MCF 10A (cell line): ENCODE results near the gene USP48. TPM values are rescaled to one million over a fixed set of nuclear protein-coding genes. Genes with fewer than 3 reads are reported as not detected.

Source experiments
- BruUV-seq: library from RNA; stranded (reverse); fragments of 400-500 nt; replicated peaks from 2 replicates; lab custom pipeline; 2021; lab: Mats Ljungman, UMichigan
- CTCF ChIA-PET: fragments of 300-600 bp; sonication (Branson Sonifier 250); formaldehyde crosslinking; extraction: SDS; loops from one replicate; lab custom pipeline; 2021; ENCODE audit warnings: antibody characterized with exemption, inconsistent platforms; lab: Yijun Ruan, JAX
- POLR2A ChIA-PET: fragments of 300-600, 350-650 bp; sonication (Branson Sonifier 250); formaldehyde crosslinking; extraction: SDS; loops from one replicate; lab custom pipeline; 2020; ENCODE audit warnings: antibody characterized with exemption, inconsistent platforms; lab: Yijun Ruan, JAX
- DNase-seq: peaks from one replicate; pipeline ENCODE4 v3.0.0-alpha.2; 2018; ENCODE audit not compliant: unreplicated experiment
- H3K27ac Mint-ChIP-seq: one replicate; pipeline ENCODE4 v1.8.0; 2022; ENCODE audit warnings: mild to moderate bottlenecking, low read depth, mixed read lengths; ENCODE audit not compliant: unreplicated experiment
- H3K27me3 Mint-ChIP-seq: one replicate; pipeline ENCODE4 v1.8.0; 2022; ENCODE audit warnings: mixed read lengths; ENCODE audit not compliant: insufficient read depth, unreplicated experiment
- H3K36me3 Mint-ChIP-seq: one replicate; pipeline ENCODE4 v1.8.0; 2022; ENCODE audit warnings: mild to moderate bottlenecking, moderate library complexity, mixed read lengths; ENCODE audit not compliant: insufficient read depth, unreplicated experiment
- H3K4me1 Mint-ChIP-seq: one replicate; pipeline ENCODE4 v1.8.0; 2022; ENCODE audit warnings: mixed read lengths; ENCODE audit not compliant: insufficient read depth, unreplicated experiment
- H3K4me3 Mint-ChIP-seq: one replicate; pipeline ENCODE4 v1.8.0; 2022; ENCODE audit warnings: mild to moderate bottlenecking, moderate library complexity, mixed read lengths; ENCODE audit not compliant: unreplicated experiment
- H3K9me3 Mint-ChIP-seq: one replicate; pipeline ENCODE4 v1.8.0; 2022; ENCODE audit warnings: mixed read lengths; ENCODE audit not compliant: unreplicated experiment
- intact Hi-C: fragments of 100-400 bp; cut with micrococcal nuclease; formaldehyde crosslinking; loops from 2 replicates; pipeline ENCODE4 v1.14.1; 2022
- total RNA-seq: library from RNA; stranded (reverse); gene quantifications from 2 replicates; pipeline ENCODE4 v1.2.3, GENCODE V29; 2022
- TF ChIP-seq, protein P1 (sequence below): fragments of 200-600 bp; IDR thresholded peaks from one replicate; pipeline ENCODE4 v1.8.0; 2022; ENCODE audit warnings: antibody characterized with exemption, mild to moderate bottlenecking; ENCODE audit not compliant: unreplicated experiment

USP48 gene
- total RNA-seq, 1 experiment from 2014 or later, result 64.8 TPM

DNA sequence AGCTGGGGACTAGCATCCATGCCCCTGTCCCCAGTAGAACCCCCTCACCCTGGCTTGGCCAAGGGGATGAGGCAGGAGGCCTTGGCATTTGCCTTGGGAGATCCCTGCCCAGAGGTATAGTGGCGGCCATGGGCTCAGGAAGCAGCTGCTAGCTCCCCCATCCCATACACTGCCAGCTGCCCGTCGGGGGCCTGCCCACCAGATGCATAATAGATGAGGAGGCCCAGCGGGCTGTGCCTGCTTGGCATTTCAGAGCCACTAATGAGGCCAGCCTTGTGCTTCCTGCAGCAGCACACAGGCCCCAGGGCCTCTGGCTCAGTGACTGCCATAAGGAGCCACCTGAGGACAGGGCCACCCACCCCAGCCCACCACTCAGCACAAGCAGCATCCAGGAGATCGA lies 137.4 kb downstream of the USP48 start:
- ChIA-PET CTCF (interaction anchor here (0.6 to 1.3 kb wide), 2 partner anchors 276 to 278 kb away, joined by 3 to 5 read pairs; no protein-coding TSS in a partner anchor), POLR2A (interaction anchor here (2.2 kb wide), 1 partner anchor 20 kb away, joined by 5 read pairs; no protein-coding TSS in a partner anchor)
- no peaks in the 10 kb centered on the region for H3K9me3 Mint-ChIP-seq
- TF ChIP-seq, protein P1, sequence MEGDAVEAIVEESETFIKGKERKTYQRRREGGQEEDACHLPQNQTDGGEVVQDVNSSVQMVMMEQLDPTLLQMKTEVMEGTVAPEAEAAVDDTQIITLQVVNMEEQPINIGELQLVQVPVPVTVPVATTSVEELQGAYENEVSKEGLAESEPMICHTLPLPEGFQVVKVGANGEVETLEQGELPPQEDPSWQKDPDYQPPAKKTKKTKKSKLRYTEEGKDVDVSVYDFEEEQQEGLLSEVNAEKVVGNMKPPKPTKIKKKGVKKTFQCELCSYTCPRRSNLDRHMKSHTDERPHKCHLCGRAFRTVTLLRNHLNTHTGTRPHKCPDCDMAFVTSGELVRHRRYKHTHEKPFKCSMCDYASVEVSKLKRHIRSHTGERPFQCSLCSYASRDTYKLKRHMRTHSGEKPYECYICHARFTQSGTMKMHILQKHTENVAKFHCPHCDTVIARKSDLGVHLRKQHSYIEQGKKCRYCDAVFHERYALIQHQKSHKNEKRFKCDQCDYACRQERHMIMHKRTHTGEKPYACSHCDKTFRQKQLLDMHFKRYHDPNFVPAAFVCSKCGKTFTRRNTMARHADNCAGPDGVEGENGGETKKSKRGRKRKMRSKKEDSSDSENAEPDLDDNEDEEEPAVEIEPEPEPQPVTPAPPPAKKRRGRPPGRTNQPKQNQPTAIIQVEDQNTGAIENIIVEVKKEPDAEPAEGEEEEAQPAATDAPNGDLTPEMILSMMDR, result no peak
- BruUV-seq, result no TSS peak
- H3K4me1 Mint-ChIP-seq, result no peaks in the 10 kb centered on the region
- DNase-seq, result no peak
- no peak overlapping the region for H3K4me3 Mint-ChIP-seq
- H3K36me3 Mint-ChIP-seq, result no peaks in the 10 kb centered on the region
- no peak overlapping the region for H3K27ac Mint-ChIP-seq
- intact Hi-C loops, result no loop called here
- no peaks in the 10 kb centered on the region for H3K27me3 Mint-ChIP-seq

DNA sequence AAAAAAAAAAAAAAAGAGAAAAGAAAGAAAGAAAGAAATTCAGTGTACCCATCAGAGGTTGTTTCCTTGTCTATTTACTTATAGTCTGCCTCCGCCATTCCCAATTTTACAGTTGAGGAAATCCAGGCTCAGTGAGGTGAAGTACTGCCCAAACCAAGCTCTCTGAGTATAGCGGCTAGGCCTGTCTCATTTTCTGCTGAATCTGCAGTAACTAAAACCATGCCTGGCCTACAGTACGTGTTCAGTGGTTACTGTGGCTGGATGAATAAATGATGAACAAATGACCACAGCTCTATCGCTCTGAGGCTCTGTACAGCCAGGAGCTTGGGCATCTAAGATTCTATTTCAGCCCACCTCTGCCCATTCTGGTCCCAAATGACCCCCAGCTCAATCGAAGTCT lies 138.0 kb downstream of the USP48 start:
- POLR2A ChIA-PET, result no interaction called here
- H3K27me3 Mint-ChIP-seq, result no peaks in the 10 kb centered on the region
- intact Hi-C loops, result no loop called here
- H3K9me3 Mint-ChIP-seq, result no peaks in the 10 kb centered on the region
- peaks cover 4% of the 10 kb centered on the region for H3K4me1 Mint-ChIP-seq
- TF ChIP-seq, protein P1, result no peak
- DNase-seq, result no peak
- CTCF ChIA-PET, result interaction anchor here (1.3 kb wide), 1 partner anchor 275 kb away, joined by 5 read pairs; no protein-coding TSS in a partner anchor
- no peak overlapping the region for H3K27ac Mint-ChIP-seq
- BruUV-seq, result no TSS peak
- no peak overlapping the region for H3K4me3 Mint-ChIP-seq
- no peaks in the 10 kb centered on the region for H3K36me3 Mint-ChIP-seq

DNA sequence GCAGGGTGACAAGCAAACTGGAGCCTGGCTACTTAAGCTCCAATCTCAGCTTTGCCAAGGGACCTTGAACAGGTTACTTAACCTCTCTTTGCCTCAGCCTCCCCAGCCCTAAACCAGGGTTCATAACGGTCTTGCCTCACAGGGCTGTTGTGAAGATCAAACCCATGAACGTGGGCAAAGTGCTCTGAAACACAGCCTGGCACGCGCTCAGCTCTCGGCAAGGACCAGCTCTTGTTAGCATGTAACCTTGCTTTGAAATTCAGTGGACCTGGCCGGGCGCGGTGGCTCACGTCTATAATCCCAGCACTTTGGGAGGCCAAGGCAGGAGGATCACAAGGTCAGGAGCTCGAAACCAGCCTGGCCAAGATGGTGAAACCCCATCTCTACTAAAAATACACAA lies 138.6 kb downstream of the USP48 start:
- H3K4me3 Mint-ChIP-seq, result no peak overlapping the region
- CTCF ChIA-PET, result interaction anchor here (1.0 to 1.3 kb wide), 2 partner anchors 14 to 274 kb away, joined by 3 to 5 read pairs; no protein-coding TSS in a partner anchor
- TF ChIP-seq, protein P1, result no peak
- no peak for DNase-seq
- no peaks in the 10 kb centered on the region for H3K36me3 Mint-ChIP-seq
- intact Hi-C loops, result no loop called here
- POLR2A ChIA-PET, result no interaction called here
- H3K27ac Mint-ChIP-seq, result no peak overlapping the region
- H3K27me3 Mint-ChIP-seq, result no peaks in the 10 kb centered on the region
- H3K9me3 Mint-ChIP-seq, result no peaks in the 10 kb centered on the region
- BruUV-seq, result no TSS peak
- H3K4me1 Mint-ChIP-seq, result peaks cover 10% of the 10 kb centered on the region

DNA sequence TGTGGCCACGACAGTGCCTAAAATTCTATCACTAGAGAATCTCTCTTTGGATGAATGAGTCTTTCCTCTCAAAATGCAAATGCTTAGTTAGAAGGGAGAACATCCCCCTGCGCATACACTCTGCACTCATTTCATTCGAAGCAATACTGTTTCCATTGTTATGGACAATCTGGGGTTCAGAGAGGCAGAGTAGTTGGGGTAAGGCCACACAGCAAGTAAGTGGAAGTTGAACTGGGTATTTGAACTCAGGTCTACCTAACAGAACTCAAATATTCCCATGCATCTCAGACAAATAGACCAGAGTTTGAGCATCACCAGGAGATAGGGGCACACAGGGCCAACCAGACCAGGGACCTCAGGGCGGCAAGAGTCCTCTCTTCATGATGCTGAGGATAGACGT lies 139.3 kb downstream of the USP48 start:
- no peak for DNase-seq
- no peaks in the 10 kb centered on the region for H3K9me3 Mint-ChIP-seq
- TF ChIP-seq, protein P1, result no peak
- intact Hi-C loops, result no loop called here
- H3K27me3 Mint-ChIP-seq, result no peaks in the 10 kb centered on the region
- no TSS peak for BruUV-seq
- H3K4me1 Mint-ChIP-seq, result peaks cover 16% of the 10 kb centered on the region
- no peak overlapping the region for H3K4me3 Mint-ChIP-seq
- ChIA-PET POLR2A (no interaction called here), CTCF (interaction anchor here (1.0 kb wide), 1 partner anchor 15 kb away, joined by 3 read pairs; no protein-coding TSS in a partner anchor)
- no peaks in the 10 kb centered on the region for H3K36me3 Mint-ChIP-seq
- no peak overlapping the region for H3K27ac Mint-ChIP-seq
